ENCODE results near the gene AUTS2.
A peak's percentile ranks its signal among the peaks of the same experiment; 100 is the strongest.
"Not testable (repeated sequence)": the region's sequence is repeated elsewhere in the genome, so short reads cannot be mapped to it uniquely, and the experiment has no call there.

Gene AUTS2

DNA sequence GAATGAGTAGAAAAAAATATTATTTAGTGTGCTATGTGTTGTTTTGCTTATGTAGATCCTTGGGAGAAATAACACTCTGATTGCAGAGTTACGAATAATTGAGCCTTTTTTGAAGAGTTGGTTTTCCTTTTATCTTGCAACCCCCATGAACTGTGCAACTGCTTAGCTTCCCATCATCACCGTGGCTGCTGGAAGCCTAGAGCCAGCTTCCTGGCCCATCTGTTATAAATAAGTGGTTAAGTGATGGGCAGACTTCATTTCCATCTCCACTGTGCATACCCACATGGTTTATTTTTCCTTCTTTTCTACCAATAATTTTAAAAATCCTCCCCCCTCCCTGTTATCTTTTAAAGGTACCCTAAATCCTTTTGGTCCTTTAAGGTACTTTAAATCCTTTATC, 978.8 kb downstream of the AUTS2 start:
- no peak for DNase-seq (ENCODE audit: low read depth in 2 of 2)

DNA sequence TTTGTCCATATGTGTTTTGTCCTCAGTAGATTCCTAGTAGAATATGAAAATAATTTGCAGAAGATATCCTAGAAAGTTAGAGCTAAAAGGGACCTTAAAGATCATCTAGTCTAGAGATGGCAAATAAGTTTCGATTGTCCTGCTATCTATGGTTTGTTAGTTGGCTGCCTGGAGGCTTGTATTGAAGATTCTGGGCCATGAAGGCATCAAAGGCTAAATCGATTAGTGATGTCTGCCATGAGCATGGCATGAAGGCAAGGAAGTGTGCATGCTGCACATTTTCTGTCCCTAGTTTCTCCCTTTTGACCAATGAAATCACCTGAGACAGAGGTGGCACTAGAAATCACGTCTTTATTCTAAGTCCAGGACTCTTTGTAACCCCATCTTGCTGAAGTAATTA, 979.9 kb downstream of the AUTS2 start:
- no peak for DNase-seq (ENCODE audit: low read depth in 2 of 2)

DNA sequence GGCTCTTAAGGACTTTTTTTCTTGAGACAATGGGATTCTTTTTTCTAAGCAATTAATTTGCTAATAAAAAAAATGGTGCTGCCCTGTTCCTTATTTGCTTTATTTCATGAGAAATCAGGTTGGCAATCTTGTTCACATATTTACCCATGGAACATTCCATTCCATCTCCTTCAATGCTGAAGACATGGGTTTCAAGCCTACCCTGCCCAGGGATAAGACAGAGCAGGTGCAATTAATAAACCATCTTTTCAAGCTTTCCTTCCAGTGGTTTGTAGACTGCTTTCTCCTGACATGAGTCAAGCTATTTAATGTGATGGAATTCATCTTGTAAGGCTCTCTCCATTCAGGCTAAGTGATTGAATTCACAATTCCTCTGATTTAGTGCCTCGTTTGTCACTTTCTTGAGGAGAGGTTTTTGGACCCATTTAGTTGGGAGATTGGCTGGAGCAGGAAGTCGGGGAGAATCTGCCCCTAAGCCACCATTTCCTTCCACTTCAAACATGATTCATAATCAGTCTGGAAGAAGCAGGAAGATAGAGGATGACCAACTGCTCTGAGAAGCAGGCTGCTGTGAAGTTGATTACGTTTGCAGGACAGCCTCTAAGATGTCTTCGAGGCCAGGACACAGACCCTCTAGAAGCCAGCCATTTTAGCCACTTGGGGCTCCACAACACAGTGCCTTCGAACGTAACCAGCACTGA, 981.3 kb downstream of the AUTS2 start:
- no peak for DNase-seq (ENCODE audit: low read depth in 2 of 2)

DNA sequence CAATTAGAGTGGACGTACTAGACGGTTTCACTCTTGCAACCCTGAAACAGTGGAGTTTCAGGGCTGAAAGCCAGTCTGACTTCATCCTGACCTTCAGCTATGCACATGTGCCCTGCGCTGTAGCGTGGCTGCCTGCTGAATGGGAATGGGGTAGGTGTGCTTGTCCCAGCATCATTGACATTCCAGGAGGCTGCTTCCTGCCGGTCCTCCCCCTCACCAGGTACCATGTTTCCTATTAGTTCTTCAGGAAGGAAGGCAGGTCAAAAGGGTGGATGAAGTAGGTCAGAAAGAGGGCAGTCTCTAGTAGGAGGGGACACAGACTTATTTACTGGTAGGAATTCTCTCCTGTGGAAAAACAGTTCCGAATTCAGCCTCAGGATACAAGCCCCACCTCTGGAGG, 981.9 kb downstream of the AUTS2 start:
- no peak for DNase-seq (ENCODE audit: low read depth in 2 of 2)

GRCh38 chr7:70582927-70583895, 984.9 kb downstream of the AUTS2 start:
- no peak for DNase-seq (ENCODE audit: low read depth in 2 of 2)

GRCh38 chr7:70583965-70584883, 985.9 kb downstream of the AUTS2 start:
- DNase-seq (ENCODE audit: low read depth in 2 of 2), result no peak

DNA sequence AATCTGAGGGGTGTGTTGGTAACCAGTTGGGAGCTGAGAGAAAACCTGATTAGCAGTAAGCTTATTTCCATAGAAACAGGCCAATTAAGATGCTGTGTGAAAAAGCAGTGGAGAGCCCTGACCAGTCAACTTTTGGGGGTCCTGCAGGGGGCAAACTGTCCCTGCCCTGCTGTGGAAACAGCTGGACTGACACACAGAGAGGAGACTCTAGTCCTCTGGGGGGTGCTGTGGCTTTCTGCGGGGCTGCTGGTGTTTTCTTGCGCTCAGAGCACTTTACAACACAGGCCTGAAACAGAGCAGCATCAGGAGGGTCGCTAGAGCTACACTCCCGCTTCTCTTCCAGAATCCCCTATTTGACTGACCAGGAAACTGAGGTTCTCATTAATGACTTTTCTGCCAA, 986.8 kb downstream of the AUTS2 start:
- DNase-seq (ENCODE audit: low read depth in 2 of 2), result no peak

GRCh38 chr7:70586822-70587221, 988.5 kb downstream of the AUTS2 start:
- no peak for DNase-seq (ENCODE audit: low read depth in 2 of 2)

- no peak for DNase-seq (ENCODE audit: low read depth in 2 of 2)
These were observed 989.5 kb downstream of the AUTS2 start for GRCh38 chr7:70587739-70588138.

GRCh38 chr7:70588191-70588921, 990.1 kb downstream of the AUTS2 start:
- DNase-seq (ENCODE audit: low read depth in 2 of 2), result no peak

- no peak for DNase-seq (ENCODE audit: low read depth in 2 of 2)
These were observed 990.7 kb downstream of the AUTS2 start for GRCh38 chr7:70589010-70589409.

DNA sequence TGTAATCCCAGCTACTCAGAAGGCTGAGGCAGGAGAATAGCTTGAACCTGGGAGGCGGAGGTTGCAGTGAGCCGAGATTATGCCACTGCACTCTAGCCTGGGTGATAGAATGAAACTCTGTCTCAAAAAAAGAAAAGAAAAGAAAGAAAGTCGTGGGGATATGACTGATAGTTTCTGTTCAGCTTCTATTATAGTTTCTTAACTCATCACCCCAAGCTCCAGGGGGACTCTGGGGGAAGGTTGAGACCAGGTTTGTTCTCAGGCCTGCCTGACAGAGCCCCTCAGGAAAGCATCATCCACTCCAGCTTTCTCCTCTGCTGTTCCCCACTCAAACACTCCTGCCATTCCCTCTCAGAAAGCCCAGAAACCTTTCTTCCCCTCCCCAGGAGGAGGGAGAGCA, 991.3 kb downstream of the AUTS2 start:
- no peak for DNase-seq (ENCODE audit: low read depth in 2 of 2)

DNA sequence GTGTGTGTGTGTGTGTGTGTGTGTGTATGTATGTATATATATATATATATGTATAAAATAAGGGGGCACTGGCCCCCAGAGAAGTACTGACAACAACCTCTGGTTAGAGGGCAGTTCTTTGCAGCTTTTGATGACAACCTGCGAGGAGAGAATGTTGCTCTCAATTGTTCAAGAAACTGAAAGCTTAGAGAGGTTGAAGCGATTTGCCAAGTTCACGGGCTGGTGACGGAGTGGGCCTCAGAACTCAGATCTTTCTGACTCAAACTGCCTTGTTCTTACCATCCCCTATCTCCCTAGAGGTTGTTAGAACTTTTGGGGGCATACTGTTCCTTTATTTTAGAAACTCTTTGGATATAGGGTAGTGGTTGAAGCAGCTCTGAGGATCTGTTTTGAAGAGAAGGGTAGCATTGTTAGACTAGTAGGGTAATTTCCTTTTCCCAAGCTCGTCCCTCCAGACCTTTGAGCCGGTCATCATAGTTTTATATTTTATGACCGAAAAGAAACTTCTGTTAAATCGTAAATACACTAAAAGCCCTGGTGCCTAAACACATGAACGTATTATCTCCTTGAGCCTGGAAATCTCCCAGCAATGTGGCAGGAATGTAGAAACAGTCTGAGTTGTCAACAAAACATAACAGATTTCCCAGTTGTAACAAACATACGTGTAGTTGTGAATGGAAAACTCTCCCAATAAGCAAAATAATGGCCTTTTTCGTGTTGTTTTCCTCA, 992.0 kb downstream of the AUTS2 start:
- DNase-seq (ENCODE audit: low read depth in 2 of 2), result no peak

- no peak for DNase-seq (ENCODE audit: low read depth in 2 of 2)
These were observed 993.4 kb downstream of the AUTS2 start for GRCh38 chr7:70591643-70592042.

DNA sequence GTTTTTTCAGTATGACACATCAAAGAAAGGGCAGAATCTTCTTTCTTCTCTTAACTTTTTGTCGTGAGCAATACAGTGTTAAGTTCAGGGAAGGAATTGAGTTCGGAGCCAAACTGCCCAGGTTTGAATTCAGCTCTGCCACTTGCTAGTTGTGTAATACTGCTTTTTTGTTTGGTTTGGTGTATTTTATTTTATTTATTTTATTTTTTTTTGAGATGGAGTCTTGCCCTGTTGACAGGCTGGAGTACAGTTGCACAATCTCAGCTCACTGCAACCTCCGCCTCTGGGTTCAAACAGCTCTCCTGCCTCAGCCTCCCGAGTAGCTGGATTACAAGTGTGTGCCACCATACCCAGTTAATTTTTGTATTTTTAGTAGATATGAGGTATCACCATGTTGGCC, 993.9 kb downstream of the AUTS2 start:
- no peak for DNase-seq (ENCODE audit: low read depth in 2 of 2)

DNA sequence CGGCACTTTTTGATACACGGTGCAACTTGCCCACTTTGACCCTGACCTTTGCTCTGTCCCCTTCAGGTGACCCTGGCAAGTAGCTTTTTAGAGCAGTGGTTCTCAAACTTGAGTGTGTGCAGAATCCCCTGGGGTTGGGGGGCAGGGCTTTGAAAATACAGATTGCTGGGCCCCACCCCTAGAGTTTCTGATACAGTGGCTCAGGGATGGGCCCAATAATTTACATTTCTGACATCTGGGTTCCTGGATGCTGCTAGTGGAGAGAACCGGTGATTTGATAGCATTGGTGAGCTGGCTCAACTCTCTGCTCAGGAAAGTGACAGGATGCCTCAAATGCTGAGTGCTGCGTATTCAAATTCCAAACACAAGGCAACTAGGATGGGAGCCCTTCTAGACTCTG, 995.9 kb downstream of the AUTS2 start:
- no peak for DNase-seq (ENCODE audit: low read depth in 2 of 2)

GRCh38 chr7:70594885-70595284, 996.6 kb downstream of the AUTS2 start:
- not testable (repeated sequence) for DNase-seq (ENCODE audit: low read depth in 2 of 2)

DNA sequence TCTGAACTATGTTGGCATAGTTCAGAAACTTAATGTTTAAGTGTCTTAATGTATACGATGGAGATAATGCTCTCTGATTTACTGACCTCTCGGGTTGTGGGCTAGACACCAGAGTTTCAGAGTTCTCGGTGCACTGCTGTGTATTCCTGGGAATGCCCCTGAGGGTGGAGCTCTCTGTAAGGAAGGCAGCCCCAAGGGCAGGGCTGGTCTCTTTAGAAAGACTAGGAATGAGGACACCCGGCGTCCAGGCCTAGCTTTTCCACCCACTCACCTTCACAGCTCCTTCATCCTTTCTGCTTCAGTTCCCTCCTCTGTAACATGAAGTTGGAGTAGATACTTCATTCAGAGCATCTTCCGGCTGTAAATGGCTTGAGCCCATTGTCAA, 997.1 kb downstream of the AUTS2 start:
- no peak for DNase-seq (ENCODE audit: low read depth in 2 of 2)

DNA sequence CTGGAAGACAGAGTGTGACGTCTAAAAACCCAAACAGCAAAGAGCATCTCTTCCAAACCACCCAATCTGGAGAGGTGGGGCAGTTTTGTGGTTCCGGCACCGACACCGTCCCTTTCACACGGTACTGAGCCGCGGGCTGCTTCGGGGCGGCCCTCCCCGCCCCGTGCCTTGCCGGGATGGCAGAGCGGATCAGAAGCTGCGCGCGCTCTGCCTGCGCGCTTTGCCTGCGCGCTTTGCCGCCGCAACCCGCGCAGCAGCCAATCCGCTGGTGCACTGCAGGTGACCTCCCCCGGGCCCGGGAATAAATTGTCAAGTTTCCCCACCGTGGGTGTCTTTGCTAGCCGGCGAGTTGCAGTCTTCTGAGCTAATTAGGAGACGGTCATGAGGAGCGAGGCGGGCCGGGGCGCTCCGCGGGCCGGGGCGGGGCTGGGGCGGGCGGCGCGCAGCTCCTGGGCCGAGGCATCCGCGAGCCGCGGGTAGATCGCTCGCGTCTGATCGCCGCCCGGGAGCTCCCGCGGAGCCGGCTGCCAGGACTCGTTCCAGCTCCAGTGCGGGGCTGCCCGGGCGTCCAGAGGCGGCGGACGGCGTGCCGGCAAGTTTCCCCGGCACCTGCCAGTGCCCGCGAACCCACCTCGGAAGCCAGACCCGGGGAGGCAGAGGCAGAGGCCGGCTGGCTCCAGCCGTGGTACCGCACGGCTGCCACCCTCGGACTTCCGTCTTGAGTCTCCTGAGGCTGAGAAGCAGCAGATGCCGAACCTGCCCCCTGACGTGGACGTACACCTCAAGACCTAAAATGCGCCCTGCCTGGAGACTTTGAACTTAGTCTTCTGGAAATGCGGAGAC, 997.7 kb downstream of the AUTS2 start:
- peak in 1 of 2 donors; percentile 1 for DNase-seq (ENCODE audit: low read depth in 2 of 2)

GRCh38 chr7:70596598-70596913, 998.3 kb downstream of the AUTS2 start:
- DNase-seq (ENCODE audit: low read depth in 2 of 2), result no peak
